Measurements from ENCODE around the gene PTGES2.
A peak's percentile ranks its signal among the peaks of the same experiment; 100 is the strongest.

PTGES2 gene

GRCh38 chr9:128118472-128118857 lies 9.1 kb downstream of the PTGES2 start:
- Histone ChIP-seq H3K4me3 (ENCODE audit: low read length) (no peak overlapping the region), H3K4me2 (ENCODE audit: low read length) (no peak overlapping the region), H3K27me3 (ENCODE audit: control insufficient read depth, low read length) (no peaks in the 10 kb centered on the region), H3K9me2 (replicated peaks; ENCODE audit: control insufficient read depth, low read length) (no peaks in the 10 kb centered on the region), H3K27ac (ENCODE audit: low read depth, low read length) (no peak overlapping the region), H3K79me2 (ENCODE audit: control insufficient read depth, low read length) (no peaks in the 10 kb centered on the region), H3K4me1 (ENCODE audit: control insufficient read depth, low read length) (peaks cover 3% of the 10 kb centered on the region; the same call in 1 of the 2 replicates), H3F3A (ENCODE audit: control insufficient read depth, insufficient read depth) (peaks cover 7% of the 10 kb centered on the region; the same call in 1 of the 2 replicates), H4K20me1 (ENCODE audit: control insufficient read depth, insufficient read depth, low read depth, low read length) (no peaks in the 10 kb centered on the region), H3K9me3 (ENCODE audit: control insufficient read depth, insufficient read depth, low read length) (no peaks in the 10 kb centered on the region), H3K36me3 (ENCODE audit: control insufficient read depth, low read length) (peaks cover 64% of the 10 kb centered on the region)
- TF ChIP-seq EZH2phosphoT487 (IDR thresholded peaks at IDR 0.05; ENCODE audit: borderline replicate concordance, low read length), result no peak
- no peak for TF ChIP-seq CTCF (IDR thresholded peaks at IDR 0.05; ENCODE audit: low read depth, low read length, poor library complexity, severe bottlenecking)

GRCh38 chr9:128117613-128118471 lies 9.7 kb downstream of the PTGES2 start:
- H3K4me2 ChIP-seq (ENCODE audit: low read length), result no peak overlapping the region
- no peak overlapping the region for H3K27ac ChIP-seq (ENCODE audit: low read depth, low read length)
- H3K4me3 ChIP-seq (ENCODE audit: low read length), result no peak overlapping the region

GRCh38 chr9:128116104-128117083 lies 11.1 kb downstream of the PTGES2 start:
- no peaks in the 10 kb centered on the region for H3K9me3 ChIP-seq (ENCODE audit: control insufficient read depth, insufficient read depth, low read length)
- no peaks in the 10 kb centered on the region for H4K20me1 ChIP-seq (ENCODE audit: control insufficient read depth, insufficient read depth, low read depth, low read length)
- no peaks in the 10 kb centered on the region for H3K79me2 ChIP-seq (ENCODE audit: control insufficient read depth, low read length)
- no peak overlapping the region for H3K4me2 ChIP-seq (ENCODE audit: low read length)
- H3F3A ChIP-seq (ENCODE audit: control insufficient read depth, insufficient read depth), result peaks cover 7% of the 10 kb centered on the region; the same call in 1 of the 2 replicates
- peaks cover 3% of the 10 kb centered on the region; the same call in 1 of the 2 replicates for H3K4me1 ChIP-seq (ENCODE audit: control insufficient read depth, low read length)
- peaks cover 49% of the 10 kb centered on the region for H3K36me3 ChIP-seq (ENCODE audit: control insufficient read depth, low read length)
- H3K27me3 ChIP-seq (ENCODE audit: control insufficient read depth, low read length), result no peaks in the 10 kb centered on the region
- H3K27ac ChIP-seq (ENCODE audit: low read depth, low read length), result no peak overlapping the region
- H3K9me2 ChIP-seq (replicated peaks; ENCODE audit: control insufficient read depth, low read length), result no peaks in the 10 kb centered on the region
- TF ChIP-seq CTCF (IDR thresholded peaks at IDR 0.05; ENCODE audit: low read depth, low read length, poor library complexity, severe bottlenecking) (no peak), EZH2phosphoT487 (IDR thresholded peaks at IDR 0.05; ENCODE audit: borderline replicate concordance, low read length) (no peak)
- H3K4me3 ChIP-seq (ENCODE audit: low read length), result no peak overlapping the region

More at GRCh38 chr9:128117613-128118471, 9.7 kb downstream of the PTGES2 start:
- peaks cover 7% of the 10 kb centered on the region; the same call in 1 of the 2 replicates for H3F3A ChIP-seq (ENCODE audit: control insufficient read depth, insufficient read depth)
- H3K36me3 ChIP-seq (ENCODE audit: control insufficient read depth, low read length), result peaks cover 61% of the 10 kb centered on the region
- no peaks in the 10 kb centered on the region for H3K9me3 ChIP-seq (ENCODE audit: control insufficient read depth, insufficient read depth, low read length)
- H3K4me1 ChIP-seq (ENCODE audit: control insufficient read depth, low read length), result peaks cover 3% of the 10 kb centered on the region; the same call in 1 of the 2 replicates
- no peaks in the 10 kb centered on the region for H3K27me3 ChIP-seq (ENCODE audit: control insufficient read depth, low read length)
- H3K79me2 ChIP-seq (ENCODE audit: control insufficient read depth, low read length), result no peaks in the 10 kb centered on the region
- peak; percentile 100 for TF ChIP-seq CTCF (IDR thresholded peaks at IDR 0.05; ENCODE audit: low read depth, low read length, poor library complexity, severe bottlenecking)
- no peak for TF ChIP-seq EZH2phosphoT487 (IDR thresholded peaks at IDR 0.05; ENCODE audit: borderline replicate concordance, low read length)
- no peaks in the 10 kb centered on the region for H4K20me1 ChIP-seq (ENCODE audit: control insufficient read depth, insufficient read depth, low read depth, low read length)
- no peaks in the 10 kb centered on the region for H3K9me2 ChIP-seq (replicated peaks; ENCODE audit: control insufficient read depth, low read length)
